ENCODE data around the gene FHOD3. TPM values are rescaled to one million over a fixed set of nuclear protein-coding genes. Genes with fewer than 3 reads are reported as not detected.

FHOD3 gene
- total and polyA plus RNA-seq, 9 of the 15 experiments (the other 6 are each of a cell fraction or from before 2014, with no cell fraction given), result 0.11 TPM; not detected in 8

DNA sequence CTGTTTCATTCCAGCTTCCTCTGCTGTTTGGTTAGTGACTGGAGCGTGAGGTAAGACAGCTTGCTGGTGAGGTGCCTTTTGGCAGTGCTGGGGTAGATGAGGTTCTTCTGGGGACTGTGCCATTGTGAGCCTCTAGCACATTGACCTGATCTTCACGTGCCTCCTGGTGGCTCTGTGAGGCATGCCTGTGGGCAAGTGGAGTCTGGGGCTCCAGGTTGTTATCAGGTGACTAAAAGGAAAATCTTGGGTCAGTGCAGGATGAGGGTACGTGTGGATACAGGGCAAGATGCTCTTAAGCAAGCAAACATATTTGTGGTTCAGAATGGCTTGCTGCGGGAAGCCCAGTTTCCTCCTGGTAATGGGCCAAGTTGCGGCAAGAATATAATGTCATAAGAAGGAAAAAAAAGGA is 75.4 kb downstream of the FHOD3 start:
- DNase-seq (ENCODE audit: extremely low read depth in 1 of 4, low spot score in 3 of 4) (no peak), FAIRE-seq (no peak), ATAC-seq (peak; percentile 59)
- BruUV-seq (replicated peaks), result no TSS peak
- POLR2A ChIA-PET, result interaction anchor here (0.7 kb wide), 1 partner anchor 8 kb away, joined by 4 read pairs; no protein-coding TSS in a partner anchor
- TF ChIP-seq RBM39 (optimal IDR thresholded peaks at IDR 0.05; ENCODE audit: low read depth, low read length) (no peak), ZNF274 (IDR thresholded peaks at IDR 0.05; ENCODE audit: borderline replicate concordance, low read depth, low read length) (no peak), TARDBP (IDR thresholded peaks at IDR 0.05) (no peak), HDAC1 (IDR thresholded peaks at IDR 0.05) (no peak), NCOA4 (IDR thresholded peaks at IDR 0.05; ENCODE audit: partially characterized antibody) (no peak), RAD21 (CRISPR knock-in tag; conservative IDR thresholded peaks at IDR 0.05 in 1 of 2, IDR thresholded peaks at IDR 0.05 in 1 of 2) (0 out of 4 replicates have a peak, but pooled peaks of 1 of the 2 experiments have one; percentile 9), ATF7 (IDR thresholded peaks at IDR 0.05) (no peak)
- TF ChIP-seq, protein P1, sequence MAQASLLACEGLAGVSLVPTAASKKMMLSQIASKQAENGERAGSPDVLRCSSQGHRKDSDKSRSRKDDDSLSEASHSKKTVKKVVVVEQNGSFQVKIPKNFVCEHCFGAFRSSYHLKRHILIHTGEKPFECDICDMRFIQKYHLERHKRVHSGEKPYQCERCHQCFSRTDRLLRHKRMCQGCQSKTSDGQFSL (CRISPR knock-in tag; IDR thresholded peaks at IDR 0.05), result no peak
- TF ChIP-seq, protein P1 (tag; IDR thresholded peaks at IDR 0.05), result no peak
- TF ChIP-seq, protein P2, sequence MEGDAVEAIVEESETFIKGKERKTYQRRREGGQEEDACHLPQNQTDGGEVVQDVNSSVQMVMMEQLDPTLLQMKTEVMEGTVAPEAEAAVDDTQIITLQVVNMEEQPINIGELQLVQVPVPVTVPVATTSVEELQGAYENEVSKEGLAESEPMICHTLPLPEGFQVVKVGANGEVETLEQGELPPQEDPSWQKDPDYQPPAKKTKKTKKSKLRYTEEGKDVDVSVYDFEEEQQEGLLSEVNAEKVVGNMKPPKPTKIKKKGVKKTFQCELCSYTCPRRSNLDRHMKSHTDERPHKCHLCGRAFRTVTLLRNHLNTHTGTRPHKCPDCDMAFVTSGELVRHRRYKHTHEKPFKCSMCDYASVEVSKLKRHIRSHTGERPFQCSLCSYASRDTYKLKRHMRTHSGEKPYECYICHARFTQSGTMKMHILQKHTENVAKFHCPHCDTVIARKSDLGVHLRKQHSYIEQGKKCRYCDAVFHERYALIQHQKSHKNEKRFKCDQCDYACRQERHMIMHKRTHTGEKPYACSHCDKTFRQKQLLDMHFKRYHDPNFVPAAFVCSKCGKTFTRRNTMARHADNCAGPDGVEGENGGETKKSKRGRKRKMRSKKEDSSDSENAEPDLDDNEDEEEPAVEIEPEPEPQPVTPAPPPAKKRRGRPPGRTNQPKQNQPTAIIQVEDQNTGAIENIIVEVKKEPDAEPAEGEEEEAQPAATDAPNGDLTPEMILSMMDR (IDR thresholded peaks at IDR 0.05 in 2 of 3, conservative IDR thresholded peaks at IDR 0.05 in 1 of 3; ENCODE audit: insufficient read depth in 2 of 3, low read depth in 1 of 3, low read length in 3 of 3), result 0 out of 6 replicates have a peak, but pooled peaks of 1 of the 3 experiments have one; percentile 23
- TF ChIP-seq, protein P3, sequence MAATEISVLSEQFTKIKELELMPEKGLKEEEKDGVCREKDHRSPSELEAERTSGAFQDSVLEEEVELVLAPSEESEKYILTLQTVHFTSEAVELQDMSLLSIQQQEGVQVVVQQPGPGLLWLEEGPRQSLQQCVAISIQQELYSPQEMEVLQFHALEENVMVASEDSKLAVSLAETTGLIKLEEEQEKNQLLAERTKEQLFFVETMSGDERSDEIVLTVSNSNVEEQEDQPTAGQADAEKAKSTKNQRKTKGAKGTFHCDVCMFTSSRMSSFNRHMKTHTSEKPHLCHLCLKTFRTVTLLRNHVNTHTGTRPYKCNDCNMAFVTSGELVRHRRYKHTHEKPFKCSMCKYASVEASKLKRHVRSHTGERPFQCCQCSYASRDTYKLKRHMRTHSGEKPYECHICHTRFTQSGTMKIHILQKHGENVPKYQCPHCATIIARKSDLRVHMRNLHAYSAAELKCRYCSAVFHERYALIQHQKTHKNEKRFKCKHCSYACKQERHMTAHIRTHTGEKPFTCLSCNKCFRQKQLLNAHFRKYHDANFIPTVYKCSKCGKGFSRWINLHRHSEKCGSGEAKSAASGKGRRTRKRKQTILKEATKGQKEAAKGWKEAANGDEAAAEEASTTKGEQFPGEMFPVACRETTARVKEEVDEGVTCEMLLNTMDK (IDR thresholded peaks at IDR 0.05; ENCODE audit: borderline replicate concordance, insufficient read depth, low read depth, low read length, poor library complexity, severe bottlenecking), result no peak
- TF ChIP-seq, protein P4, sequence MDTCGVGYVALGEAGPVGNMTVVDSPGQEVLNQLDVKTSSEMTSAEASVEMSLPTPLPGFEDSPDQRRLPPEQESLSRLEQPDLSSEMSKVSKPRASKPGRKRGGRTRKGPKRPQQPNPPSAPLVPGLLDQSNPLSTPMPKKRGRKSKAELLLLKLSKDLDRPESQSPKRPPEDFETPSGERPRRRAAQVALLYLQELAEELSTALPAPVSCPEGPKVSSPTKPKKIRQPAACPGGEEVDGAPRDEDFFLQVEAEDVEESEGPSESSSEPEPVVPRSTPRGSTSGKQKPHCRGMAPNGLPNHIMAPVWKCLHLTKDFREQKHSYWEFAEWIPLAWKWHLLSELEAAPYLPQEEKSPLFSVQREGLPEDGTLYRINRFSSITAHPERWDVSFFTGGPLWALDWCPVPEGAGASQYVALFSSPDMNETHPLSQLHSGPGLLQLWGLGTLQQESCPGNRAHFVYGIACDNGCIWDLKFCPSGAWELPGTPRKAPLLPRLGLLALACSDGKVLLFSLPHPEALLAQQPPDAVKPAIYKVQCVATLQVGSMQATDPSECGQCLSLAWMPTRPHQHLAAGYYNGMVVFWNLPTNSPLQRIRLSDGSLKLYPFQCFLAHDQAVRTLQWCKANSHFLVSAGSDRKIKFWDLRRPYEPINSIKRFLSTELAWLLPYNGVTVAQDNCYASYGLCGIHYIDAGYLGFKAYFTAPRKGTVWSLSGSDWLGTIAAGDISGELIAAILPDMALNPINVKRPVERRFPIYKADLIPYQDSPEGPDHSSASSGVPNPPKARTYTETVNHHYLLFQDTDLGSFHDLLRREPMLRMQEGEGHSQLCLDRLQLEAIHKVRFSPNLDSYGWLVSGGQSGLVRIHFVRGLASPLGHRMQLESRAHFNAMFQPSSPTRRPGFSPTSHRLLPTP (IDR thresholded peaks at IDR 0.05; ENCODE audit: borderline replicate concordance, extremely low read depth, insufficient read length), result no peak
- H3K4me1 ChIP-seq (replicated peaks in 1 of 2; ENCODE audit: control insufficient read depth in 2 of 2, insufficient read depth in 2 of 2, low read length in 2 of 2), result no peaks in the 10 kb centered on the region
- no peaks in the 10 kb centered on the region for H4K20me1 ChIP-seq (replicated peaks; ENCODE audit: control insufficient read depth, insufficient read depth, low read length)
- no peak overlapping the region for H3K4me2 ChIP-seq (ENCODE audit: insufficient read depth, low read length)
- intact Hi-C loops (cut with micrococcal nuclease), result no loop called here
- no peaks in the 10 kb centered on the region for H3K79me2 ChIP-seq (ENCODE audit: control insufficient read depth, insufficient read depth, low read length)
- CTCF ChIA-PET (ENCODE audit: low intra/inter-chr PET ratio), result no interaction called here
- H3K27ac ChIP-seq (ENCODE audit: extremely low read depth, low read depth, low read length), result no peak overlapping the region
- WGBS (ENCODE audit: insufficient coverage, low coverage, missing lambda C conversion rate), result 0% methylated on average over 5 of the region's 5 CpGs
- in situ Hi-C loops (cut with MboI), result no loop called here
- no peaks in the 10 kb centered on the region for H3K36me3 ChIP-seq (ENCODE audit: control insufficient read depth, insufficient read depth, low read length)
- no peak overlapping the region for H2AFZ ChIP-seq (ENCODE audit: low read depth, low read length)
- no peak overlapping the region for H3K9ac ChIP-seq (ENCODE audit: insufficient read depth in 1 of 2, low read depth in 2 of 2, low read length in 2 of 2)
- no peak overlapping the region for H3K4me3 ChIP-seq
- H3K27me3 ChIP-seq (ENCODE audit: control insufficient read depth in 2 of 2, insufficient read depth in 2 of 2, low read length in 2 of 2), result peaks cover 2 to 4% of the 10 kb centered on the region in 2 experiments; a peak in 2 of 5 replicates
- H3K9me3 ChIP-seq (replicated peaks; ENCODE audit: control insufficient read depth, insufficient read depth, low read depth, low read length), result no peaks in the 10 kb centered on the region
- no peaks in the 10 kb centered on the region for H3K9me1 ChIP-seq (ENCODE audit: control insufficient read depth, insufficient read depth, low read length)

Data from K562 (cell line).